Adipose tissue (tissue), 3 donors: ENCODE data around the gene GRIK3. TPM values are rescaled to one million over a fixed set of nuclear protein-coding genes. Genes with fewer than 3 reads are reported as not detected.

Source experiments
- H3K27ac ChIP-seq: one replicate; pipeline ENCODE4 v1.5.1; 2013; ENCODE audit warnings: low read depth, low read length
- WGBS, 3 donors: extraction: QIAGEN DNeasy Blood & Tissue Kit; methylation state at CpG; one replicate each; pipeline ENCODE4 v1.1.7; 2013; 5-methylcytosine and 5-hydroxymethylcytosine counted together
- polyA plus RNA-seq, 3 donors: library from polyadenylated mRNA; stranded (reverse); fragments of 200-250 nt; gene quantifications; one replicate each; pipeline ENCODE4 v1.2.3, GENCODE V29; 2013
- donor health status: healthy with polysubstance abuse.
- donor health status: Bipolar disorder and iron deficiency.
- donor health status: healthy.

GRIK3 gene
- polyA plus RNA-seq, 3 donors, result 0.10 to 0.22 (median 0.12) TPM

DNA sequence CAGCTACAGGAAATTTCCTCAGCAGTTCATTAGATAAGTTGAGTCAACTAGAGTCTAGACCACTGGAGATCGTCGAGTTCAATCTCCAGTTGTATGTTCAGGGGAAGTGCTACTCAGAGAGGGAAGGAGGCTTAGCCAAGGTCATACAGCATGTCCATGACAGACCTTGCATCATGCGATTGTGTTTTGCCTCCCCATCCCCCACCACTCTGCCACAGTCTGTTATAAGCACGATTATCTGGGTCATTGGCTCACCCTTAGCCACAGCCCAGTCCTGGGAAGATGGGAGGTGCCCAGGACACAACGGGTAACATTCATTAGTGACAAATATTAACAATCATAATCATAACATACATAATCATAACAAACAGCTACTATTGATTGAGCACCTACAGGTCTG lies 18.9 kb upstream of the GRIK3 start:
- WGBS, 3 donors, result 68 to 80% (median 80%) methylated on average over 5 of the region's 5 CpGs
- no peak overlapping the region for H3K27ac ChIP-seq

DNA sequence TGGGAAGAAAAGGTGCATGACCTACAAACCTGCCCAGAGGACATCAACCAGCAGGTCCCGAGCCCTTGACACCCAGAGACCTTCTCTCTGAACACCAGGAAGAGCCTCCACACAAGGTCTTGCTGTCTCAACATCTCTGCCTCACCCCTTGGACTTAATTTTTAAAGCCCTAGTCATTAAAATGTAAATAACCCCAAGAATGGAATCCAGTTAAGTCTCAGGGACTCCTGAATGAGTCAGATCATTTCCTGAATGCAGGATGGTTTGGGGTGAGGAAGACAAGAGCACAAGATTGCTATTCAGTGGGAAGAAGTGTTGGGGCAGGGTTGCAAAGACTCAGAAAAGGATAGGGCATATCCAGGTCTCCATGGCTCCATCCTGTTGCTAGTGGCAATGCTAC lies 17.8 kb upstream of the GRIK3 start:
- 63 to 84% (median 68%) methylated on average over 1 of the region's 1 CpG for WGBS, 3 donors
- no peak overlapping the region for H3K27ac ChIP-seq

DNA sequence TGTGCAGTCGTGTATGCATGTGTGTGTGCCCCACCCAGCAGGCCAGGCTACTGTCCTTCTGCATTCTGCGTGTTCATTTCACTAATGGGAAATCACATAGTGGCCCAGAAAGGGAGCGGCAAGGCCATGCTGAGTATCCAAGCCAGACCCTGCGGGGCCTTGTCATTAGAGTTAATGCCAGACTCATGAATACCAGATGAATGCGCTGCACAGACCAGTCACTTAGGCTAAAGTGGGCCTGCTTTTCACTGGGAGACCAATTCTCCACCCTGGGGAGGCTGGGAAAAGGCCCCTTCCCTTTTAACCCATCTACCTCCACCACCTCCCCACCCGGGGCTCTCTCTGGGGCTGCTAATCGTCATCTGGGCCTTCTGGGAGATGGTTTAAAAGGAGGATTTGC lies 17.0 kb upstream of the GRIK3 start:
- WGBS, 3 donors, result 65 to 72% (median 66%) methylated on average over 7 of the region's 7 CpGs
- H3K27ac ChIP-seq, result no peak overlapping the region

DNA sequence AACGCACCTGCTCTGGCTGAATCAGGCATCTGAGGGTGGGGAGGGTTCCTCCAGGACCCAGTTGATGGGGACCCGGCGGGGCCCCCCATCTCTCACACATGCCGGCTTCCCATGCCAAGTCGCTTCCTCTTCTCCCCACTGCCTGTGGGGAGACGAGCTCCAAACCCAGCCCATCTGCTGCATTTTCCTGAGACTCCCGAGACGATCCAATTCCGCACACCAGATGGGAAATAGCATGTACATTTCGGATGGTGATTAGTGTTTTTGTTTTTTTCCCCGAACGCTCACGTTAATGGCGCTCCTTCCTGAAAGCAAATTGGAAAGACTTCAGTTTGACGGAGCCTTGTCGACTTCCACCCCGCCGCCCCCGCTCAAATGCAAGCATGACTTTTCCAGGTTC lies 13.2 kb upstream of the GRIK3 start:
- WGBS, 3 donors, result 68 to 84% (median 83%) methylated on average over 19 of the region's 19 CpGs

DNA sequence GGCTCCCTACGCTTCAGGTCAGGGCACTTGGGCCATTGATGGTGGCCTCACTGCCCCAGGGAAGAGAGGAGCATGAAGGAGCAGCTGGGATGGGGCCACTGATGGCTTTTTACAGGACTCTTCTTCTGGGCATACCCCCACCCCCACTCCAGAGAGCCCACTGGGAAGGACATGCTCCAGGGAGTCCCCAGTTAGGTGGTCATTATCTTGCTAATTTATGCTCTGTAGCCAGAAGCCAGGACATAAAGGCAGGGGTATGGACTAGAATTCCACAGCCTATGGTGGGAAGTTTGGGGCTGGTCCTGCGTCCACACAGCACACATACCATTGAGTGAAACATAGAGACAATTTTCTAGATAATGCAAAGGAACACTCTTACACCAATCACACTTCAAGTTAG lies 8.8 kb upstream of the GRIK3 start:
- 58 to 72% (median 65%) methylated on average over 2 of the region's 2 CpGs for WGBS, 3 donors
- no peak overlapping the region for H3K27ac ChIP-seq

More for the DNA sequence above, 13.2 kb upstream of the GRIK3 start:
- H3K27ac ChIP-seq, result no peak overlapping the region

DNA sequence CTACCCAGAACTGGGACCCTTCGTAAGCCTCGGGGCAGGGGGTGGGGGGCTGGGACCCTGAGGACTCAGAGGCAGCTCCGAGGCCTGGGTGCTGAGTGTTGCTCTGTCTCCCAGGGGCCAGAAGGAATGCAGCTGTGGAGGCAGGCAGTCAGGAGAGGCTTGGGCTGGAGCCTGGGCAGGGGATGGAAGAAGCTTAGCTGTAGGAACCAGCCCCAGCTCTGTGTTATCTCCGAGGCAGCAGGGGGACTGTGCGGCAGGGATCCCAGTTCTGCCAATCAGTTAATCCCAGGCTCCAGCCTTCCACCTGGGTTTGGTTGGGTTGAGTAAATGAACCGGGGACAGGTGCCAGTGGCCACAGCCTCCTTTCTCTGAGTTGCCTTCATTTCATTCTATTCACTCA lies 8.2 kb upstream of the GRIK3 start:
- no peak overlapping the region for H3K27ac ChIP-seq
- WGBS, 3 donors, result 45 to 60% (median 55%) methylated on average over 6 of the region's 6 CpGs

DNA sequence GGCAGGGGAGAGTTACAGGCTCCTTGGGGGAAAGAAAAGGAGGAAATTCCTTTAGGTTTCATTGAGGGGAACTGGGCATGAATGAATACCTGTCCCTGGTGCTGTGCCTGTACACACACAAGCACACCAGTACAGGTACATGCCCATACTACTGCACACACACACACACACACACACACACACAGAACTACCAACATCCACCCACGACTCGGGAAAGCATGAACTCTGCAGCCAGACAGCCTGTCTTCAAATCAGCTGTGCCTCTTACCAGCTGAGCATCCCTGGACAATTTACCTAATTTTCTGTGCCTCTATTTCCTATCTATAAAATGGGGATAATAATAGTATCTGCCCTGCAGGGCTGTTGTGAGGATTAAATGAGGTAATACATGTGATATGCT lies 7.2 kb upstream of the GRIK3 start:
- H3K27ac ChIP-seq, result no peak overlapping the region
- 54 to 67% (median 66%) methylated on average over 2 of the region's 2 CpGs for whole genome bisulfite sequencing, 3 donors

DNA sequence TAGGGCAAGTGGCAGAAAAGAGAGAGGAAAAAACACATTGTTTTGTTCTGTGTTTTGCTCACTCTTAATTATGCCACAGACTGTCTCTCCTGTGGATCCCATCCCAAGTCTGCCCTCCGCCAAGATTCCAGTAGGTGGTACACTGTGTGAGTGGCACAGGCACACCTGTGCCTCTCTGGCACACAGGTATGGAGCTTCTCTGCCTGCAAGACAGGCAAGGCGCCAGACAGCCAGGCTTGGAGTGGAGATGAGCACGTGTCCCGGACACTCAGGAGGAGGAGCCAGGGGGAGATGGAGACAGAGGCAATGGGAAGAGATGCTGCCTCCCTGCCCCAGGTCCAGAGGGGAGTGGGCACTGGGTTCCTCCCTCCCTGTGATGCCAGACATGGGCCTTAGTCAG lies 6.5 kb upstream of the GRIK3 start:
- H3K27ac ChIP-seq, result no peak overlapping the region
- WGBS, 3 donors, result 43 to 46% (median 44%) methylated on average over 4 of the region's 4 CpGs

DNA sequence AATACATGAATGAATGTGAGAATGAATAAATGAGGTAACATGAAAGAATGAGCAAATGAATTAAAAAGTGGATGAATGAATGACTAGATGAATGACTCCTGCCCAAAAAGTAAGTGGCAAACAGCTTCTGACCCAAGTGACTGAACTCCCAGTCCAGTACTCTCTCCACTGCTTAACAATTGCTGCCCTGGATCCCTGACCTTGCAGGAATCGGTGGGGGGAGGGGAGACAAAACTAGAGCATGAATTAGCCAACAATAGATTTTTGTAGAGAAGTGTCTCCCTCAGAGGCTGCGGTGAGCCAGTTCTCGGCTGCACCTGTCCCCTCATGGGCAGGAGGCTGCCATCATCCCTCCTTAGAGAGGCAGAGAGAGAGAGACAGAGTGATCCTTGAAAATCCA lies 5.9 kb upstream of the GRIK3 start:
- no peak overlapping the region for H3K27ac ChIP-seq
- WGBS, 3 donors, result 18 to 39% (median 21%) methylated on average over 3 of the region's 3 CpGs

DNA sequence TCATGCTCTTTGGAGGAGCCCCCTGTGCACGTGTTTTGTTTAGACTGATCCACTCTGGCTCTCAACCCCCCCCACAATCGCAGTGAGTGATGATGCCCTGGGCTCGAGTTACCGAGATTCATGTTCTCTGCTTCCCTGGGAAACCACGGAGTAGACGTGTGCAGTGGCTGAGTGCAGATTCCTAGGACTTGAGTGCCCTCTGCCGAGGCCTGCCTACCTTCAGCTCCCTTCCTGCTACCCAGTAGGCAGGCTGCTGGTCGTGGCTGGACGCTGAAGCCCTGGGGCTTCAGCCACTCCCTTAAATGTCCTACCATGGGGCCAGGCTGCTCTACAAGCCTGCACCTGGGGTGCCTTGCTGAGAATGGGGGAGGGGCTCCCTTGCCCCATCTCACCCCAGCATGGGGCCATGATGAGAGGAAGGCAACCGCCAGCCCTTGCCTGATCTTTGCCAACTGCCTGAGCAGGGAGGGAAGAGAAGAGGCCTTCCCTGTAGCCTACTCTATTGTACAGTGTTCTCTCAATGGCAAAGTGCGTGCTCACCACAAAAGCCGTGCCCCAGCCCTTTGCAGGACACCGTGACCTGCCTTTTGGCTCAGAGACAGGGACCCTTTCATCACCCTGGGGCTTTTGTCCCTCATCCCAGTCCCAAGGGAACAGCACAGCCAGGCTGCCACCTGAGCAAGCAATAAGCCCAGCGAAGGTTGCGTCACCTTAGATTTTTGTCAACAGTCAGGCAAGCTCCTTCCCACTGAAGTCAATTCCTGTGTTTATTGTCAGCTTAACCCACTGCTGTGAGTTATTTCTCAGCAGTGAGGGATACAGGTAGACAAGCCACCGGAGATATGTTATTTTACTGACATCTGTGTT lies 4.1 kb upstream of the GRIK3 start:
- WGBS, 3 donors, result 14 to 24% (median 22%) methylated on average over 16 of the region's 16 CpGs
- no peak overlapping the region for H3K27ac ChIP-seq

DNA sequence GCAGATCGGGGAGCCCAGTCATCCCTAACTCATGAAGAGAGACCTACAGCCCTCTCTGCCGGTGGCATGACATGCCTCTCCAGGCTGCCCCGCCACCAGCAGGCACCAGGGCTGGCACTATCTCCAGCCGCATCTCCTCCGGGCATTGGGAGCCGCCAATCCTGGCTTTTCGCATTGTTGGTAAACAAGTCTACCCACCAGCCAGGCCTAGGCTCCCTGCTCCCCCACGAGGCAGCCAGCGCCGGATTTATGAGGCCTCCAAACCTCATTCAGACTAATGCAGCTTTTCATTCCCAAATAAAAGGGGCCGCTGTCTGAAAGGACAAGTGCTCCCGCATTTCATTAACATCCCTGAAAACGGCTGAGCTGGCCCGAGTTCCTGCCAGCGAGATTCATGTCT lies 3.4 kb upstream of the GRIK3 start:
- WGBS, 3 donors, result 8 to 36% (median 11%) methylated on average over 15 of the region's 15 CpGs
- H3K27ac ChIP-seq, result no peak overlapping the region

DNA sequence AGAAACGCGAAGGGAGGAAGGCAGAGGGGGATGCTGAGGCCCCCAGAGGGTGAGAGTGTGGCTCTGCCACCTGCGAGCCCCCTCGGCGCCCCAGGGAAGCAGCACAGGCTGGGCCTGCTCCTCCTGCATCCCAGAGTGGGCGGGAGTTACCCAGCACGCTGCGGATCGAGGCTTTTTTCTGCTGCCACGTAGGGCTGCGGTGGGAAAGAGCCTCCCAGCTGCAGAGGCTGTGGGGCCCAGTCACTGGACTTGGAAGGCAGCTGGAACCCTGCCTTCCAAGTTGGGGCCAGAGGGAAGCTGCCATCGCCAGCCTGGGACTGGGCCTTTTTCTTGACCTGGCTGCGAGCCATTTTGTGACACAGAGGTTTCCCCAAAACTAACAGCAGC lies 2.3 kb upstream of the GRIK3 start:
- 9 to 34% (median 14%) methylated on average over 13 of the region's 13 CpGs for WGBS, 3 donors
- H3K27ac ChIP-seq, result no peak overlapping the region

DNA sequence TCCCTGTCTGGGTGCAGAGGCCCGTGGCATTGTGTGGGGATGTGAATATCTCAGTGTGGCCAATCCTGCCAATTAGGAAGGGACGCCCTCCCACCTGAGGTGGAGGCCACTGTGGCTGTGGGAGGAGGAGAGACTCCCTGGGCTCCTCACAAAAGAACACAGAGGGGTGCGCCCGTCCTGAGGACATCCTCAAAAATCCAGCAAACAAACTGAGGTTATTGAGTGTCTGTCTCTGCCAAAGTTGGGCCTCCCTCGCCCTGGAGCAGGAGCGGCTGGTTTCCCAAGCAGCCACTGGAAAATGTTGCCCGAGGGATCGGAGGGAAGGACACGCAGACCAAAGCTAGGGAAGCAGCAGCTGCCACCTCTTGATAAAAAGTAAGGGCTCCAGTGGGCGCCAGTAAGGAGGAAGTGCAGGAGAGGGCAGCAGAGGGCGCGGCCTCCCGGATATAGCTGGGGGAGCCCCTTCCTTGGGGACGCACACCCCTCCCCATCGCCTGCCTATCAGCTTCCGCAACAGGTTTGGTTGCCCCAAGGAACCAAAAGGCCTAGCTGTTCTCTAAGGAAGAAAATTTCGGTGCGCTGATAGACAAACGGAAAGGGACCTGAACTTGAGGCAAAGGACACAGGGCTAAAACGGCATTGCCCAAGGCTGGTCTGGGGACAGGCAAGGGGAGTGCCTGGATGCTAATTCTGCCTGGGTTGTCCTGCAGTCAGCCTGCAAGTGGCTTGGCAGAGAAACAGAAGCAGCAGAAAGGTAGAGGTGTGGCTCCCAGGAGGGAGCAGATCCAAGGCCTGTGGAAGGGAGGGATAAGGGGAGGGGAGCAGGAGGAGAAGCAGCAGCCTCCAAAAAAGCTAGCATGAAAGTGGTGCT lies 1.7 kb upstream of the GRIK3 start:
- WGBS, 3 donors, result 2 to 14% (median 3%) methylated on average over 20 of the region's 20 CpGs
- no peak overlapping the region for H3K27ac ChIP-seq

DNA sequence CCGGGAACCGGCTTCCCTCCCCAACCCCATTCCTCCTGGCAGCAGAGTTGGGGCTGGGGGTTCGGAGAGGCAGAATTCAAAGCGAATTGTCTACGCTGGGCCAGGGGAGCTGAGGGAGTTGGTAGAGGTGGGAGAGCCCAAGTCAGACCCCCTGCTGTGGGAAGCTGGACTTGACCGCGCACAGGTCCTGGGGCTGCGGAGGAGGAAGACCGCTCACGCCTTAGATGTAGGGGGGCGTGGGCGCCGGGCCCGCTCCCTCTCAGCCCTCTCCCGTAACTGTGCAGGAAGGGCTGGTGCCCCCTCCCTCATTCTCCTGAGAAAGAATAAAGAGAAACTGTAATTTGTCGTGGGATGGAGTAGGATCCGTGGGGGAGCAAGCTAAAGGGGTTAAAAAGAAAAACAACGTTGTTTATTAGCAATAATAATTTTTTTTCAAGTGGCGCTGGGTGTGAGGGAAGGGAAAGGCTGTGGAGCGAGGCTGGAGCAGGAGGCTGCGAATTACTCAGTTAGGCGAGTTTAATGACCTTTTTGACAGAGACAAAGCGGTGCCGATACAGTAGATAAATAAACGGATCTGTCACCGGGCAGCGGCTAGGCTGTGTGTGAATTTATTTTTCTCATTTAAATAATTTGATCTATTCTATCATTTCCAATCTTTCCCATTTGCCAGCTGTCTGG lies 838 bp upstream of the GRIK3 start:
- H3K27ac ChIP-seq, result no peak overlapping the region
- 3 to 18% (median 5%) methylated on average over 27 of the region's 27 CpGs for WGBS, 3 donors

DNA sequence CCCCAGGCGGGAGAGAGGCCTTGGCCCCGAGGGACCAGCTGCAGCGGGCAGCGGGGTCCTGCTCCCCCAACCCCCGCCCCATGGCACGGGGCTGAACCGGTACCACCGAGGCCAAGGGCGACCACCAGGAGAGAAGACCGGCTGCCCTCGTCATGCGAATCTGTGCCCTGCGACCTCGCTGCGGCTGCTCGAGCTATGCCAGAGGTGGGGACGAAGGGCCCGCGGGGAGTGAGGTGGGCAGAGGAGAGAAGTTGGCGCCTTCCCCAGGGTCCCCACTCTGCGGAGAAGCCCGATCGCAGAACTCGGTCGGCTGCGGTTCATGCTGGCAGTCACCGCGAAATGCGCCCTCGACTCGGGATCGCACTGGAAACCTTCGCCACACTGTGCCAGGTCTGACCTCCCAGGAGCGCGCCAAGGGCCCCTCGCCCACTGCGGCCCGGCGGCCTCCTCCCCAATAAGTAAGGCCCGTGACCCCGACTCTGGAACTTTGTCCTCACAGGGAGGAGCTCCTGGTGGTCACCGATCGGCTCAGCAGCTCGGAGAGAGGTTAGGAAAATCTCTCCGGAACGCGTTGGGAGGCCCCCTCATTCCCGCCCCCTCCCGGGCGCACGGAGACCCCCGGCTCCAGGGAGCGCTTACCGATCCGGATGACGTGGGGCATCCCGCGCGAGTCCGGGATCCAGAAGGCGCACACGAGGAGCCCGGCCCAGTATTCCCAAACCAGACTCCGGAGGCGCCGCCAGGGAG lies 787 bp downstream of the GRIK3 start:
- 2 to 3% (median 3%) methylated on average over 63 to 66 of the region's 66 CpGs for WGBS, 3 donors
- H3K27ac ChIP-seq, result no peak overlapping the region

DNA sequence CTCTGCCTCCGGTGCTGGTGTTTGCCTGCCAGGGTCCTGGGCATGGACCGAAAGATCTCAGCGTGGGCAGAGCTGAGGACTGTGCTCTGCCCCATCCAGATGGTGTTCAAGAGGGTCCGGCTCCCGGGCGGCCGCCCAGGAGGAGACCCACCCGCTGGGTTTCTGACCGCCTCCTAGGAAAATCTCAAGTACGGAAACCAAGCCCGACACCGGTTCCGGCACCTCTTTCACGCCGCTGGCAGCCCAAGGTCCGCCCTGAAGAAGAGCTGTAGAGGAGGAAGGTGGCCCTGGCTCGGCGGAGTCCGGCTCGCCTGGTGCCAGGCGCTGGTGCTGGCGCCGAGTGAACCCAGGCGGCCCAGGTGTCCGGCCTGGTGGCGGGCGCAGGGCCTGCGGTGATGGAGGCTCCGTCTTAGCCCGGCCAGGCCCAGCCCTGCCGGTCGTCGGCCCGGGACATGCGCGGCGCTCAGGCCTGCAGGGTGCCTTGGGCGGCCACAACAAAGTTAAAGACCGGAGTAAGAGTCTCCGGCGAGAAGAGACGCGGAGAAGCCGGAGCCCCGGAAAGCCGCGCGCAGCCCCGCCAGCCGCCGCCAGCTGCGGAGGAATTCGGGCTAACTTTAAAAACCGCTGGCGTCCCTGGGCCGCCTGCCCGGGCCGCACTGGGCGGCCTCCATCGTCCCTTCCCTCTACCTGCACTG lies 1.5 kb downstream of the GRIK3 start:
- WGBS, 3 donors, result 3 to 4% (median 3%) methylated on average over 53 to 60 of the region's 60 CpGs
- no peak overlapping the region for H3K27ac ChIP-seq

DNA sequence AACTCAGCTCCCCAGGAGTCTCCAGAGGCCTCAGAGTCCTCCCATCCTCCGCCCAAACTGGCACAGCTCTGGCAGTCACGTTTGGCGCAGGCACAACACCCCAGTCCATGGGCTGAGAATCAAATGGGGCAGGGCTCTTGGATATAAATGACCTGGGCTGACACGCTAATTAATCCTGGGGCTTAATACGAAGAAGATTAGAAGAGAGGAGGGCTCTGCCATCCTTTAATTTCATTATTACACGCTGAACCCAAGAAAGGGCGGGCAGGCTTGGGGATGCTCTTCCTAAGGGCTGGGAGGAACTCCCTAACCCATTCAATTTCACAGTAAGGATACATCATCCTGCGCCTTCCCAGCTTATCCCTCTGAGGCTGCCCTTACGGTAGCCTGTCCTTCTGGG lies 2.4 kb downstream of the GRIK3 start:
- 22 to 40% (median 31%) methylated on average over 9 of the region's 9 CpGs for WGBS, 3 donors

DNA sequence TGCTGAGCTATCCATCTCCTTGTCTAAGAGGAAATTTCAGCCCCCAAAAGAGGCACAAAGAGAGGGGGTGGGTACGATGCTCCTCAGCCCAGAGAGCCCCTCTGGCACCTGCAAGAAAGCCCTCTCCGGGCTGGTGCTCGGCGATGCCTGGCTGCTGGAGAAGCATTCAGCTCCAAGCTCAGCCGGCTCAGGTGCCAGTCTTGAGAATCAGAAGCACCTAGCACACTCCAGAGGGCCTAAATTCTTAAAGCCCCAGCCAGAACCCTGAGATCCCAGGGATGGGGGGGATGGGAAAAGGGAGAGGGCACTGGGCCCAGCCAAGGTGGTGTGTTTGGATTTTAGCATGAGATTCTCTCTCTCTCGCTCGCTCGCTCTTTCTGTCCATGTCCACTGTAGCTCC lies 2.9 kb downstream of the GRIK3 start:
- 46 to 60% (median 60%) methylated on average over 8 of the region's 8 CpGs for WGBS, 3 donors
- H3K27ac ChIP-seq, result no peak overlapping the region

More for the DNA sequence above, 2.4 kb downstream of the GRIK3 start:
- H3K27ac ChIP-seq, result no peak overlapping the region
